IMR-90 (cell line): ENCODE data around the gene CXCL17. TPM values are rescaled to one million over a fixed set of nuclear protein-coding genes. Genes with fewer than 3 reads are reported as not detected.

Experiments
- ATAC-seq: fragments of 200-7000 bp; cut with Tn5 transposase; 2 replicates; pipeline ENCODE4 v1.9.1; 2020; ENCODE audit warnings: low read depth, mild to moderate bottlenecking, moderate library complexity
- BruUV-seq: library from RNA; stranded (reverse); fragments of 400-500 nt; replicated peaks from 2 replicates; lab custom pipeline; 2021; lab: Mats Ljungman, UMichigan
- CTCF ChIA-PET: fragments of 300-600 bp; formaldehyde crosslinking; extraction: SDS; loops from one replicate; lab custom pipeline; 2021; ENCODE audit warnings: antibody characterized with exemption; lab: Yijun Ruan, JAX
- POLR2A ChIA-PET: fragments of 300-600 bp; sonication (Branson Sonifier 250); formaldehyde crosslinking; loops from one replicate; lab custom pipeline; 2022; ENCODE audit warnings: antibody characterized with exemption; ENCODE audit not compliant: unreplicated experiment; lab: Charles Lee
- DNase-seq: peaks from one replicate; pipeline ENCODE4 v3.0.0; 2013
- H2AFZ ChIP-seq: replicated peaks from 2 replicates; pipeline ENCODE3; 2013; ENCODE audit warnings: low read length, mild to moderate bottlenecking; ENCODE audit not compliant: poor library complexity
- H2AK5ac ChIP-seq: 2 replicates; pipeline ENCODE4 v1.6.1; 2013; ENCODE audit warnings: low read depth, low read length, inconsistent platforms
- H2AK9ac ChIP-seq: replicated peaks from 2 replicates; pipeline ENCODE3; 2013; ENCODE audit warnings: mild to moderate bottlenecking, low read depth, low read length, moderate library complexity; ENCODE audit not compliant: poor library complexity
- H2BK120ac ChIP-seq: 2 replicates; pipeline ENCODE4 v1.6.1; 2013; ENCODE audit warnings: low read depth, low read length, inconsistent platforms
- H2BK15ac ChIP-seq: 3 replicates; pipeline ENCODE4 v1.6.1; 2013; ENCODE audit warnings: low read depth, low read length, inconsistent platforms
- H2BK20ac ChIP-seq: 2 replicates; pipeline ENCODE4 v1.6.1; 2013; ENCODE audit warnings: low read depth, mild to moderate bottlenecking, inconsistent platforms, low read length, moderate library complexity
- H2BK5ac ChIP-seq: 2 replicates; pipeline ENCODE4 v1.6.1; 2013; ENCODE audit warnings: mild to moderate bottlenecking, low read depth, low read length, inconsistent platforms; ENCODE audit not compliant: poor library complexity, severe bottlenecking
- H3K14ac ChIP-seq: replicated peaks from 2 replicates; pipeline ENCODE4 v1.6.1; 2013; ENCODE audit warnings: low read depth, low read length, inconsistent platforms
- H3K18ac ChIP-seq: 2 replicates; pipeline ENCODE4 v1.6.1; 2013; ENCODE audit warnings: low read depth, low read length, control low read depth
- H3K23ac ChIP-seq: 2 replicates; pipeline ENCODE4 v1.6.1; 2013; ENCODE audit warnings: low read depth, low read length, inconsistent platforms
- H3K27ac ChIP-seq: 2 replicates; pipeline ENCODE4 v1.5.1; 2013; ENCODE audit warnings: mild to moderate bottlenecking, control low read depth, low read length; ENCODE audit not compliant: insufficient read depth
- H3K27me3 ChIP-seq: 2 replicates; pipeline ENCODE4 v1.6.1; 2013; ENCODE audit warnings: low read length; ENCODE audit not compliant: control insufficient read depth, insufficient read depth
- H3K36me3 ChIP-seq: 2 replicates; pipeline ENCODE4 v1.6.1; 2013; ENCODE audit warnings: low read length, mixed read lengths; ENCODE audit not compliant: control insufficient read depth, insufficient read depth
- H3K4ac ChIP-seq: 2 replicates; pipeline ENCODE4 v1.6.1; 2013; ENCODE audit warnings: low read depth, low read length, inconsistent platforms
- H3K4me1 ChIP-seq: 2 replicates; pipeline ENCODE4 v1.6.1; 2013; ENCODE audit warnings: low read length, mixed read lengths; ENCODE audit not compliant: control insufficient read depth, insufficient read depth
- H3K4me2 ChIP-seq: 2 replicates; pipeline ENCODE4 v1.6.1; 2013; ENCODE audit warnings: low read depth, mild to moderate bottlenecking, control low read depth, low read length, moderate library complexity
- H3K4me3 ChIP-seq: 2 replicates; pipeline ENCODE4 v1.5.1; 2013; ENCODE audit warnings: low read depth, mild to moderate bottlenecking, control low read depth, low read length, moderate library complexity; ENCODE audit not compliant: insufficient read depth
- H3K56ac ChIP-seq: 2 replicates; pipeline ENCODE4 v1.6.1; 2013; ENCODE audit warnings: low read length, inconsistent platforms; ENCODE audit not compliant: insufficient read depth; ENCODE audit errors: extremely low read depth
- H3K79me1 ChIP-seq, 2 experiments: 2 replicates each; pipeline ENCODE4 v1.6.1; 2013; ENCODE audit warnings: low read length in 2 of 2, inconsistent platforms in 1 of 2, low read depth in 1 of 2
- H3K9ac ChIP-seq: 2 replicates; pipeline ENCODE4 v1.6.1; 2013; ENCODE audit warnings: low read depth, low read length, control low read depth
- H3K9me1 ChIP-seq: 2 replicates; pipeline ENCODE4 v1.6.1; 2013; ENCODE audit warnings: low read length, inconsistent platforms; ENCODE audit not compliant: insufficient read depth
- H3K9me3 ChIP-seq: 2 replicates; pipeline ENCODE4 v1.6.1; 2013; ENCODE audit warnings: low read length; ENCODE audit not compliant: control insufficient read depth, insufficient read depth
- H4K20me1 ChIP-seq: 2 replicates; pipeline ENCODE4 v1.6.1; 2013; ENCODE audit warnings: low read length, inconsistent platforms; ENCODE audit not compliant: insufficient read depth
- H4K5ac ChIP-seq: 2 replicates; pipeline ENCODE4 v1.6.1; 2013; ENCODE audit warnings: mild to moderate bottlenecking, low read depth, low read length, control low read depth
- H4K8ac ChIP-seq, 2 experiments: 2 replicates each; pipeline ENCODE4 v1.6.1; 2013; ENCODE audit warnings: low read depth in 2 of 2, low read length in 2 of 2, control low read depth in 1 of 2, inconsistent platforms in 1 of 2
- H4K91ac ChIP-seq: 2 replicates; pipeline ENCODE4 v1.6.1; 2013; ENCODE audit warnings: low read depth, low read length, inconsistent platforms; ENCODE audit not compliant: insufficient read depth
- BHLHE40 ChIP-seq: fragments of 150-350 bp; IDR thresholded peaks from 2 replicates; pipeline ENCODE4 v1.6.1; 2016; ENCODE audit warnings: mild to moderate bottlenecking, low read depth, low read length
- CEBPB ChIP-seq: IDR thresholded peaks from 2 replicates; pipeline ENCODE4 v1.6.1; 2012; ENCODE audit warnings: low read depth, low read length, improper control_type of control experiment
- CHD1 ChIP-seq: IDR thresholded peaks from 2 replicates; pipeline ENCODE4 v1.6.1; 2012; ENCODE audit warnings: low read depth, low read length, improper control_type of control experiment
- CTCF ChIP-seq: conservative IDR thresholded peaks from 2 replicates; pipeline ENCODE4 v1.5.1; 2012; ENCODE audit warnings: mild to moderate bottlenecking, low read depth, low read length, improper control_type of control experiment
- ELK1 ChIP-seq: fragments of 150-350 bp; IDR thresholded peaks from 2 replicates; pipeline ENCODE4 v1.6.1; 2016; ENCODE audit warnings: low read depth, mild to moderate bottlenecking, low read length, moderate library complexity, borderline replicate concordance
- FOS ChIP-seq: fragments of 150-350 bp; IDR thresholded peaks from 2 replicates; pipeline ENCODE4 v1.6.1; 2016; ENCODE audit warnings: low read depth, low read length
- MAFK ChIP-seq: IDR thresholded peaks from 2 replicates; pipeline ENCODE4 v1.6.1; 2012; ENCODE audit warnings: low read depth, low read length, improper control_type of control experiment
- MAZ ChIP-seq: IDR thresholded peaks from 2 replicates; pipeline ENCODE4 v1.6.1; 2012; ENCODE audit warnings: low read depth, mild to moderate bottlenecking, low read length, improper control_type of control experiment, moderate library complexity, borderline replicate concordance
- MXI1 ChIP-seq: IDR thresholded peaks from 2 replicates; pipeline ENCODE4 v1.6.1; 2012; ENCODE audit warnings: low read depth, mild to moderate bottlenecking, low read length, moderate library complexity, borderline replicate concordance
- NFE2L2 ChIP-seq: fragments of 150-350 bp; IDR thresholded peaks from 2 replicates; pipeline ENCODE4 v1.6.1; 2016; ENCODE audit warnings: low read depth, mild to moderate bottlenecking, low read length
- POLR2A ChIP-seq: IDR thresholded peaks from 2 replicates; pipeline ENCODE4 v1.6.1; 2012; ENCODE audit warnings: mild to moderate bottlenecking, low read depth, low read length
- RAD21 ChIP-seq: IDR thresholded peaks from 2 replicates; pipeline ENCODE4 v1.6.1; 2012; ENCODE audit warnings: low read length, improper control_type of control experiment
- RCOR1 ChIP-seq: IDR thresholded peaks from 2 replicates; pipeline ENCODE4 v1.6.1; 2012; ENCODE audit warnings: mild to moderate bottlenecking, low read length, improper control_type of control experiment; ENCODE audit not compliant: insufficient replicate concordance
- RFX5 ChIP-seq: IDR thresholded peaks from 2 replicates; pipeline ENCODE4 v1.8.0; 2012; ENCODE audit warnings: low read depth, mild to moderate bottlenecking, low read length, moderate library complexity
- SMC3 ChIP-seq: fragments of 150-350 bp; IDR thresholded peaks from 2 replicates; pipeline ENCODE4 v1.6.1; 2016; ENCODE audit warnings: low read depth, mild to moderate bottlenecking, antibody characterized with exemption, low read length, moderate library complexity
- WGBS, 2 experiments: methylation state at CpG; one replicate each; pipeline versions ENCODE4 v1.1.5 to v1.1.7; 2013; ENCODE audit warnings: missing lambda C conversion rate in 2 of 2; ENCODE audit not compliant: insufficient read length in 1 of 2; ENCODE audit errors: extremely low coverage in 2 of 2; 5-methylcytosine and 5-hydroxymethylcytosine counted together
- dilution Hi-C: fragments of 300-500 bp; cut with HindIII; formaldehyde crosslinking; loops from one replicate; pipeline ENCODE4 v1.14.3; 2018; ENCODE audit warnings: low sequenced_read_pairs; ENCODE audit not compliant: unreplicated experiment
- in situ Hi-C: fragments of 300-500 bp; cut with MboI; formaldehyde crosslinking; loops from 3 replicates; pipeline ENCODE4 v1.14.3; 2019; ENCODE audit warnings: low sequenced_read_pairs, inconsistent platforms, mixed read lengths
- intact Hi-C: fragments of 100-400 bp; cut with micrococcal nuclease; formaldehyde crosslinking; loops from 2 replicates; pipeline ENCODE4 v1.10.0; 2022
- polyA plus RNA-seq, 3 experiments: library from polyadenylated mRNA; depleted of rRNA; stranded (reverse); fragments of >200 nt; gene quantifications; 2 replicates each; pipeline ENCODE4 v1.2.3, GENCODE V29; 2012; ENCODE audit warnings: low replicate concordance in 1 of 3
- total RNA-seq: library from RNA; depleted of rRNA; stranded (reverse); fragments of >200 nt; gene quantifications from 2 replicates; pipeline ENCODE4 v1.2.3, GENCODE V29; 2012
- TF ChIP-seq, protein P1 (sequence below): fragments of 150-350 bp; IDR thresholded peaks from 2 replicates; pipeline ENCODE4 v1.6.1; 2017; ENCODE audit warnings: mild to moderate bottlenecking, antibody characterized with exemption, low read length, low read depth

CXCL17 gene
- total and polyA plus RNA-seq, 2 of the 4 experiments (the other 2 are of a cell fraction) = not detected

GRCh38 chr19:42406111-42406510 lies 36.6 kb downstream of the CXCL17 start:
- in situ Hi-C loops (no loop called here), dilution Hi-C loops (no loop called here), intact Hi-C loops (loop anchor here (10.0 kb wide), 1 partner anchor 271 kb away; the partner anchor contains the start of gene POU2F2)
- H3K18ac ChIP-seq = no peak overlapping the region
- no peak overlapping the region for H2BK20ac ChIP-seq
- H2BK120ac ChIP-seq = no peak overlapping the region
- no peak overlapping the region for H3K4me3 ChIP-seq
- WGBS, 2 experiments = 93% methylated on average over 4 of the region's 11 CpGs; no CpG with 5 or more reads in 1 of the 2 experiments
- no peak overlapping the region for H3K56ac ChIP-seq
- H3K9me3 ChIP-seq = no peaks in the 10 kb centered on the region
- 0 out of 2 replicates have a peak, but pooled peaks cover 4% of the 10 kb centered on the region for H3K4me1 ChIP-seq
- H3K9me1 ChIP-seq = 0 out of 2 replicates have a peak, but pooled peaks cover 4% of the 10 kb centered on the region
- no peak overlapping the region for H3K23ac ChIP-seq
- no peak overlapping the region for H4K91ac ChIP-seq
- no peaks in the 10 kb centered on the region for H3K27me3 ChIP-seq
- peaks cover 15% of the 10 kb centered on the region for H4K20me1 ChIP-seq
- H4K8ac ChIP-seq = no peak overlapping the region
- no peak overlapping the region for H4K5ac ChIP-seq
- no peak for ATAC-seq
- H3K9ac ChIP-seq = no peak overlapping the region
- H3K4ac ChIP-seq = no peak overlapping the region
- H2BK15ac ChIP-seq = no peak overlapping the region
- peaks cover 0 to 10% of the 10 kb centered on the region in 2 experiments; a peak in 1 of 4 replicates for H3K79me1 ChIP-seq
- no peak overlapping the region for H3K14ac ChIP-seq
- H3K27ac ChIP-seq = no peak overlapping the region
- H3K36me3 ChIP-seq = peaks cover 1% of the 10 kb centered on the region; the same call in 1 of the 2 replicates
- CTCF ChIA-PET = no interaction called here
- no TSS peak for BruUV-seq
- DNase-seq = no peak
- H2BK5ac ChIP-seq = no peak overlapping the region
- TF ChIP-seq RCOR1 = no peak
- TF ChIP-seq RFX5 = no peak
- no peak for TF ChIP-seq CEBPB
- no peak for TF ChIP-seq BHLHE40
- TF ChIP-seq POLR2A = no peak
- TF ChIP-seq MAFK = no peak
- no peak for TF ChIP-seq FOS
- no peak for TF ChIP-seq MAZ
- no peak for TF ChIP-seq NFE2L2
- TF ChIP-seq, protein P1, sequence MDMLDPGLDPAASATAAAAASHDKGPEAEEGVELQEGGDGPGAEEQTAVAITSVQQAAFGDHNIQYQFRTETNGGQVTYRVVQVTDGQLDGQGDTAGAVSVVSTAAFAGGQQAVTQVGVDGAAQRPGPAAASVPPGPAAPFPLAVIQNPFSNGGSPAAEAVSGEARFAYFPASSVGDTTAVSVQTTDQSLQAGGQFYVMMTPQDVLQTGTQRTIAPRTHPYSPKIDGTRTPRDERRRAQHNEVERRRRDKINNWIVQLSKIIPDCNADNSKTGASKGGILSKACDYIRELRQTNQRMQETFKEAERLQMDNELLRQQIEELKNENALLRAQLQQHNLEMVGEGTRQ = no peak
- no peak for TF ChIP-seq CHD1
- no peak for TF ChIP-seq MXI1
- TF ChIP-seq SMC3 = no peak
- no peak for TF ChIP-seq CTCF
- no peak for TF ChIP-seq RAD21
- TF ChIP-seq ELK1 = no peak
- POLR2A ChIA-PET = no interaction called here
- no peak overlapping the region for H3K4me2 ChIP-seq
- no peak overlapping the region for H2AFZ ChIP-seq
- H2AK9ac ChIP-seq = peak overlapping the region; percentile 10
- H2AK5ac ChIP-seq = no peak overlapping the region
